PC-9 (cell line): ENCODE data around the gene BST2.

ENCODE experiments used
- EZH2 ChIP-seq: fragments of 200-600 bp; sonication (generic); IDR thresholded peaks from 2 replicates; pipeline ENCODE4 v1.8.0; 2017; ENCODE audit warnings: antibody characterized with exemption, low read depth
- TF ChIP-seq, protein P1 (sequence below): fragments of 200-600 bp; sonication (generic); conservative IDR thresholded peaks from 2 replicates; pipeline ENCODE4 v1.6.1; 2017; ENCODE audit warnings: mixed run types, antibody characterized with exemption, mild to moderate bottlenecking, moderate library complexity

DNA sequence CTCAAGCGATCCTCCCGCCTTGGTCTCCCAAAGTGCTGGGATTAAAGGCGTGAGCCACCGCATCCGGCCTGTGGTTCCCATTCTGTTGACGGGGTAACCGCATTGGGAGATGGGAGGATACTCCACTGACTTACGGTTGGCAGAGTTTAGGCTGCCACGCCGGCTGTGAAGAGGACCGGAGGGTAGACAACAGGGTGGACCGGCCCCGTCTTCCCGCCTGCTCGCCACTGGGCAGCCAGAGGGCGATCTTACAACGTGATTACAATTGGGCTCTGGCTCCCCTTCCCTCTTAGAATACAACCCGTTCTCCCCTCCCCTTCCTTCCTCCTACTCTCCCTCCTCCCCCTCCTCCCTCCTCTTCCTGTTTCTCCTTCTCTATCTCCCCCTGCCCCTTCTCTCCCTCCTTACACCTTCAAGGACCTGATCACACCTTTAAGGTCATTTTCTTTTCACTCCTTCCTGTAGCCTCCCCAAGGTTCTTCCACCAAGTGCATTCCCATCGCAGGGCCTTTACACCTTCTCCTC, 10.5 kb downstream of the BST2 start:
- TF ChIP-seq, protein P1, sequence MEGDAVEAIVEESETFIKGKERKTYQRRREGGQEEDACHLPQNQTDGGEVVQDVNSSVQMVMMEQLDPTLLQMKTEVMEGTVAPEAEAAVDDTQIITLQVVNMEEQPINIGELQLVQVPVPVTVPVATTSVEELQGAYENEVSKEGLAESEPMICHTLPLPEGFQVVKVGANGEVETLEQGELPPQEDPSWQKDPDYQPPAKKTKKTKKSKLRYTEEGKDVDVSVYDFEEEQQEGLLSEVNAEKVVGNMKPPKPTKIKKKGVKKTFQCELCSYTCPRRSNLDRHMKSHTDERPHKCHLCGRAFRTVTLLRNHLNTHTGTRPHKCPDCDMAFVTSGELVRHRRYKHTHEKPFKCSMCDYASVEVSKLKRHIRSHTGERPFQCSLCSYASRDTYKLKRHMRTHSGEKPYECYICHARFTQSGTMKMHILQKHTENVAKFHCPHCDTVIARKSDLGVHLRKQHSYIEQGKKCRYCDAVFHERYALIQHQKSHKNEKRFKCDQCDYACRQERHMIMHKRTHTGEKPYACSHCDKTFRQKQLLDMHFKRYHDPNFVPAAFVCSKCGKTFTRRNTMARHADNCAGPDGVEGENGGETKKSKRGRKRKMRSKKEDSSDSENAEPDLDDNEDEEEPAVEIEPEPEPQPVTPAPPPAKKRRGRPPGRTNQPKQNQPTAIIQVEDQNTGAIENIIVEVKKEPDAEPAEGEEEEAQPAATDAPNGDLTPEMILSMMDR = peak; percentile 72
- TF ChIP-seq EZH2 = no peak
